Measurements from ENCODE around the gene TWSG1.
"Not testable (repeated sequence)": the region's sequence is repeated elsewhere in the genome, so short reads cannot be mapped to it uniquely, and the experiment has no call there.

Gene TWSG1

DNA sequence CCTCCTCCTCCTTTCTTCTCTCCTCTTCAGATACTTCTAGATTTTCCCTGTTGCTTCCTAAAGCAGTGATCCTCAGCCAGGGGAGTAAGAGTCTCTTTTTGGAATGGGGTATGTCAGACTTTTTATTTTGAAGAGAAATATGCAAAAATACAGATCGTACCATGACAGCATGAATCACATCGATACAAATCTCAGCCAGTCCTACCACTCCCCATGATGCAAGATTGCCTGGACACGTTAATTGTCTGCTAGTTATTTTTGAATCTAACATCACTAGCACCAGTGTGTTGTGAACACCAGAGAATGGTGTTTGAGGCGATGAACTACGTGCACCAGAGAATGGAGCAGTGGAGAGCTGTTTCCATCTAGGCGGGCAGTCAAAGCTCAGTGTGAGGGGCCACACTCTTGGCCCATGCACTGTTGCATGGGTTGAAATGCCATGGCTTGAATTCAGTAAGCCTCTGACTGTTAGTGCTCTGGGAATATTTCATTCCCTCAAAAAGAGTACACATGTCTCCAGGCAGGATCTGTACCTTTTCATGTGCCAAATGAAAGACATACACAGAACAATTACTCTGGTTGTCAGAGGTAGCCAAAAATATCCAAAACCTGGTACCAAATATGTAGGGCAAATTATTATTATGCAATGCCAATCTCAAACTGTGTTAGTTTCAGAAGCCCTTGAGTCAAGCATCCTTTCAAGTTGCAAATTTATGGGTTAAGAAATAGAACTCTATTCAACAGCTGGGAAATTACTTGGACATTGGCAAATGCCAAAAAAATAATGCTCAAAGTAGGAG lies 94.5 kb downstream of the TWSG1 start:
- DNase-seq = no peak

DNA sequence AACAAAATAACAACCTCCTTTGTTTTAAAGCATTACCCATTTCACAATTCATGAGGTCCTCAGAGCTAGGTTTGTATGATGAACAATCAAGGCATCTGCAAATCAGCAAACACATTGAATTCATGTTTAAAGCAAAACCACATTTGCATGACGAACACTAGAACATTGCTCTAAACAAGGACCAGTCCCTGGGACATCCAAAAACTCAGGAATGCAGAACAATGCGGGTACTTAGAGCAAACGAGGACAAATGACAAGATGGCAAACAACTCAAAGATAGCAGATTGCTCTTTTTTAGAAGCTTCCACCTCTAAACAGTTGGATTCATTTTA lies 95.1 kb downstream of the TWSG1 start:
- DNase-seq = no peak

DNA sequence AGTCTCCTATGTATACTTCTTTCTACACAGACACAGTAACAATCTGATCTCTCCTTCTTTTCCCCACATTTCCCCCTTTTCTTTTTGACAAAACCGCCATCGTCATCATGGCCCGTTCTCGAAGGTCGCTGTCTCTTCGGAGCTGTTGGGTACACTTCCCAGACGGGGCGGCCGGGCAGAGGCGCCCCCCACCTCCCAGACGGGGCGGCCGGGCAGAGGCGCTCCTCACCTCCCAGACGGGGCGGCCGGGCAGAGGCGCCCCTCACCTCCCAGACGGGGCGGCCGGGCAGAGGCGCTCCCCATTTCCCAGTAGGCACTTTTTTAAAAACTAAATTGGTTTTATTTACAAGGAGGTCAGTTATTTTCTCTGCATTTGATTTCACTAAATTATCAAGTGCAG lies 95.7 kb downstream of the TWSG1 start:
- DNase-seq = not testable (repeated sequence)

DNA sequence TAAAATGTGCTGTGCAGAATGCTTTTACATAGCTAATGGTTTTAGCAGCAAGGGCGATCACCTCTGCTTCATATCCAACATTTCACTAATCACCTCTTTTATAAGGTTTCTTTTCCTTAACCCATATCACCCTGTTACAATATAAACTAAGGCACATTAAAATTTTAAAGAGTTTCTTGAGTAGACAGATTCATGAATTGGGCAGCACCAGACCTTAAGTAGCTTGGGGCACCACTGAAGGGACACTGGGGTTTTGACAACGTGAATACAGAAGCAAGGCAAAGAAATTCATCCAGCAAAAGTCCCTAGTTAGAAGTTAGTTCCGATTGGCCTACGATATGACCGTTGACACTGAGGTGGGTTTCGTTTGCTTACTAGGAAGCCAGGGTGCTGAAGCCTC lies 96.7 kb downstream of the TWSG1 start:
- no peak for DNase-seq

DNA sequence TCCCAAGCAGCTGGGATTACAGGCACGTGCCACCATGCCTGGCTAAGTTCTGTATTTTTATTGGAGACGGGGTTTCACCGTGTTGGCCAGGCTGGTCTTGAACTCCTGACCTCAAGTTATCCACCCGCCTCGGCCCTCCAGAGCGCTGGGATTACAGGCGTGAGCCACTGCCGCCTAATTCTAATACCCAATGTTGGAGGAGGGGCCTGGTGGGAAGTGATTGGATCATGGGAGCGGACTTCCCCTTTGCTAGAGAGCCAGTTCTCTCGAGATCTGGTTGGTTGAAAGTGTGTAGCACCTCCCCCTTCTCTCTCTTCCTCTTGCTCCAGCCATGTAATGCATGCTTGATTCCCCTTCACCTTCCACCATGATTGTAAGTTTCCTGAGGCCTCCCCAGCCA lies 98.5 kb downstream of the TWSG1 start:
- peak; percentile 66 for DNase-seq

DNA sequence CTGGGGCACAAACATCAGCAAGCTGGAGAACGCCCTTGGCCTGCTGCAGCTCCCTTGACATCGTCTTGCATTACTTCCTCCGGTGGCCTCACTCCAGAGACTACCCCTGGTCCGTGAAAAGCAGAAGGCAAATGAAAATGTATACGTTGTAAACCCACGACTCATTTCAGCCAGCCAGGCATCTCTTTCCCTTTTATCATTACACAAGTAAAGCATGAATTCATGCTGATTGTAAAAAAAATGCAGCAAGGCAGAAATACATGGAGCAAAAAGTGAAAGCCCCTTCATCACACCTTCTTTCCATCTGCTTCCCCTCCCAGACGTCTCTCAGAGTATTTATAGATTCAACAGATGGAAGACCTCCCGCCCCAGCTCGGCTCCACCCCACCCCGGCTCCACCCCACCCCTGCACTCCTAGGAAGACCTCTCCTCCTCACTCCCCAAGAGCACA lies 99.1 kb downstream of the TWSG1 start:
- DNase-seq = peak; percentile 40

DNA sequence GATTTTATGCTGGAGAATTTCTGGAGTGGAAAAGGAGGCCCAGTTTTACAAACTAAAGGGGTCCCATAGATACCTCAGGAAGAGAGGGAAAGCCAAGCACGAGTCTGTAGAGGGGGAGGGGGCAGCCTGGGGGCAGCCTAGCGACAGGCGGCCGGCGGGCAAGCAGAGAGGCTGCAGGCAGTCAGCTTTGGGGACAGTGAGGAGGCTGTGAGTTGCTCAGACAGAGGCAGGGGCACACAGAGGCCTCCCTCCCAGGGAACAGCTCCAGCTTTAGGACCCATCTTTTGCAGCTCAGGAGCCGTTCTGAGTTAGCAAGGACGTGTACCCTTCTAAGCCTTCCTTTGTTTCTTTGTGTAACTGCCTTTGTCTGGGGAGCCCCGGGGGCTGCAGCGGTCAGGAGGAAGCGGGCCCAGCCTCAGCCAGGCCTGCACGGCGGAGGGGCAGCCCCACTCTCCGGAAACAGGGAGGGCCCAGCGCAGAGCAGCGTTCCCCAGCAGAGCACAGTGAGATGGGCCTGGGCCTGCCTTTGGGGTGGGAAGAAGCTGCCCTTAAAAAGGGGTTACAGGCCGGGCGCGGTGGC lies 99.6 kb downstream of the TWSG1 start:
- no peak for DNase-seq

DNA sequence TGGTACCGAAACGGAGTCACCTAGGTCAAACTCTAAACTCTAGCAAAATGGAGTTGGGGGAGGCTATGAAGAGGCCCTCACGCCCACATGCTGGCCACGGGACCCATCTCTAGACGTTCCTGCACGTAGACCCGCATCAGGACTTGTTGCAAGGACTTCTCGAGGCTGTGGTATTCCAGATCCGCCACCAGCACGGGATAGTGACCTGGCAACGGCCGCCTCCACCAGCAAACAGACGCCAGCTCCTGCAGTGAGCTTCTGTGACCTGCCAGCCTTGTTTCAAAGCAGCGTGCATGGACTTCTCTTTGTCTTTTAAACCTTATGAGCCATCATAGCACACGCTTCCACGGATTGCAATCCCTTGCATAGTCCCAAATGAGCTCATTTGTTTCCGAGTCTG lies 100.5 kb downstream of the TWSG1 start:
- DNase-seq = no peak

DNA sequence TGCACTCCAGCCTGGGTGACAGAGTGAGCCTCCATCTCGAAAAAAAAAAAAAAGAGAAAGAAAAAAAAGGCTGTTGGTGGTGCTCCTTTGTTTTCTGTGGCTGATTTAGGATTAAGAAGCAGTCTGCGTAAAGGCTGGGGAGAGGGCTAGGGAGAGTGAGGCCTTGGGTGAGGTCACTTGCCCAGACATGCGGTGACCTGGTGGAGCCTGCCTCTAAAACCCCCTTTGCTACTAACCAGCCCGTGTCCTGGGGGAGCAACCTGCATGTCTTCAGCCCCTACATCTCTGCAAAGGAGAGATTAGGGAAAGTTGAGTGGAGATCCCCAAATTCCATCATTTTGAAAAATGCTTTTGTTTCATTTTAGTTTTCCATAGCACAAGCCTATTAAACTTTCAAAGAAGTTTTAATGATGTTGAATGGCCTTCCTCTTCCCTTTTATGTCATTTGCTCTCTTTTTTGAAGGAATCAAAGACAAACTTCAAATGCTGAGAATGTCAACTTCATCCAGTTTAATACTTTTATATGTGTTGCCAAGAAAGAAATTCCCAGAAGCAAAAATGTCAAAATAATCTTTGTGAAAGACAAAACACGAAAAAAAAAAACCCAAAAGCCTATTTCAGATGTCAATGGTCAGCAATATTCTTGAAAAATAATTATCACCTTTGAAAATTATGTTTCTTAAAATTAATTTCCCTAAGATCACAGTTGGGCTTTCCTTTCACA lies 101.8 kb downstream of the TWSG1 start:
- DNase-seq = no peak

DNA sequence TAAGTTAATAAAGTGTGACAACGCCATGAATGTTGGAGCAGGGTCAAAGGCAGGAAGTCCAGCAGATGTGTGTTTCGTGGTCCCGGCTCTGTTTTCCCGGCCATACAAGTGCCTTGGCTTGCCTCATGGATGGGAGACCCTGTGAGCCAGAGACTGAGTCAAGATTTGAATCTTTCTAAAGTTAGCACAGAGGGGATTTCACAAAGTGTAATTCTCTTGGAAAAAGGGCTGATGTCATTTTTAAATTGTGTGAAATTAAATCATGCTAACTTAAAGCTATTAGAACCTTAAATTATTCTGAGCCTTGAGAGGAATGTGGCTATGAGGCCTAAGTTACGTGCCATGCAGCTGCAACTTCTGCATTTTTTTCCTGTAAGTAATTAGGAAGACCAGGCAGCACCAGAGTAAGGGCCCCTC lies 102.5 kb downstream of the TWSG1 start:
- no peak for DNase-seq

DNA sequence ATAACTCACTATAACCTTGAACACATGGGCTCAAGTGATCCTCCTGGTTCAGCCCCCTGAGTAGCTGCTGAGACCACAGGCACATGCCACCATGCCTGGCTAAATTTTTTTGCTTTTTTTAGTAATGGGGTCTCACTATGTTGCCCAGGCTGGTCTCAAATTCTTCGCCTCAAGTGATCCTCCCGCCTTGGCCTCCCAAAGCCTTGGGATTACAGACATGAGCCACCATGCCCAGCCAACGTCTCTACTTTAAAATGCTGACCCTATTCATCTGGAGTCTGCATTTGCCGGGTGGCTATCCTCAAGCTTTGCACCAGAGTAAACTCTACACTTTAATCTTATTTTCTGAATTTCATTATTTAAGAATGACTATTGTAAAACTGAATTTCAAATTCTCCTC lies 103.1 kb downstream of the TWSG1 start:
- no peak for DNase-seq

DNA sequence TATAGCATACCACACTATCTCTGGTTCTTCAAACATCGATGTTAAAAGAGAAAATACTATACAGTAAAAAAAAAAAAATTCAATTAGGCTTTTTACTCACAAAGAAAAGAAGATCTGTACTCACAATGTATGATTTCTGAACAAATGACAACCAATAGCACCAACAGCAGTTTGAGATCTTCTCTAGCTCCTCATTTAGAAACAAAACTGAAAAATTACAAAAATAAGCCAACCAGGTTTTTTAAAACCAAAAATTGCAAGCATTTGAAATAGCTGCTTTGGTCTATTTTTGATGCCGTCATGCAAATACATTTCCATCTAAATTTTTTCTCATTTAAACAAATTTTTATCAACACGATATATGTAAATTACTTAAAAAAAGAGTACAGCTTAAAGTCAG lies 106.5 kb downstream of the TWSG1 start:
- no peak for DNase-seq

DNA sequence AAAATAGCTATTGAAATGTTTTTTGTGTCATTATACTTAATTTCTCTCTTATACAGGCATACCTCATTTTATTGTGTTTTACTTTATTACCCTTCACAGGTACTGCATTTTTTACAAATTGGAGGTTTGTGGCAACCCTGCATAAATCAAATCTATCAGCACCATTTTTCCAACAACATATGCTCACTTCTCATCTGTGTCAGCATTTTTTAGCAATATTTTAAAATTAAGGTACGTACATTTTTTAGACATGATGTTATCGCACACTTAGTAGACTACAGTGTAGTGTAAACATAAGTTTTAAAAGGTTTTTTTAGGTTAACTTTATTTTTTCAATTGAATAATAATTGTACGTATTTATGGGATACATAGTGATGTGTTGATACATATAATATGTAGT lies 110.0 kb downstream of the TWSG1 start:
- DNase-seq = no peak

DNA sequence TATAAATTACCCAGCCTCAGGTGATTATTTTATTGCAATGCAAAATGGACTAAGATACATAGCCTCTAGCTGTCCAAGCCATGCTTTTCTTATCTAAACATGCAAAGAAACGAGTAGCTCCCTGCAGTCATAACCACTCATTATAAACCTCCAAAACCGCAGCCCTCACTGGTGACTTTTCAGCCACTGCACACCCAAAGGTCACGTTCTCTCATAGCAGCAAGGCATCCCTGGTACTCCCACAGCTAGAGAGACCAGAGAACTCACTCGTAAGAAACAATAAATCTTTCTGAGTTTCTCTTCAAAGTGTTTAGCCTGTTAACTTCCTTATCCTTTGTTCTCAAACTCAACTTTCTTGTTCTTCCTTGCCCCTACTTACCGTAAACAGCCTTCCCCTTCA lies 112.3 kb downstream of the TWSG1 start:
- DNase-seq = no peak

DNA sequence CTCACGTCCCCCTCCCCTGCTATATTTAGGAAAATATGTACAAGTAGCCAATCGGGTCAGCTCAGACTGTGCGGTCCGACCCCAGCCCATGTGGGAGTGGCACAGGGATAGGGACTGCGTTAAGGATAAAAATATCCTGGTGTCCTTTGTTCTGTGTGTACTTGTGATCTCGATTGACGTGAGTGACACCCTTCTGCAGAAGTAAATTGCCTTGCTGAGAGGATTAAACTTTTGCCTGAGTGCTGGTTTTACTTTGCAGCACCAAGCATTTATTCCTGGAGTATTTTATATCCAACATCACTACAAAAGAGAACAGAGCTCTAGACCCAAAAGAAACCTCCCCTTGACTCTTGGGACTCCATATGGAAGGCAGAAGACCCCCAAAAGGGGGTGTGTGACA lies 112.8 kb downstream of the TWSG1 start:
- no peak for DNase-seq

DNA sequence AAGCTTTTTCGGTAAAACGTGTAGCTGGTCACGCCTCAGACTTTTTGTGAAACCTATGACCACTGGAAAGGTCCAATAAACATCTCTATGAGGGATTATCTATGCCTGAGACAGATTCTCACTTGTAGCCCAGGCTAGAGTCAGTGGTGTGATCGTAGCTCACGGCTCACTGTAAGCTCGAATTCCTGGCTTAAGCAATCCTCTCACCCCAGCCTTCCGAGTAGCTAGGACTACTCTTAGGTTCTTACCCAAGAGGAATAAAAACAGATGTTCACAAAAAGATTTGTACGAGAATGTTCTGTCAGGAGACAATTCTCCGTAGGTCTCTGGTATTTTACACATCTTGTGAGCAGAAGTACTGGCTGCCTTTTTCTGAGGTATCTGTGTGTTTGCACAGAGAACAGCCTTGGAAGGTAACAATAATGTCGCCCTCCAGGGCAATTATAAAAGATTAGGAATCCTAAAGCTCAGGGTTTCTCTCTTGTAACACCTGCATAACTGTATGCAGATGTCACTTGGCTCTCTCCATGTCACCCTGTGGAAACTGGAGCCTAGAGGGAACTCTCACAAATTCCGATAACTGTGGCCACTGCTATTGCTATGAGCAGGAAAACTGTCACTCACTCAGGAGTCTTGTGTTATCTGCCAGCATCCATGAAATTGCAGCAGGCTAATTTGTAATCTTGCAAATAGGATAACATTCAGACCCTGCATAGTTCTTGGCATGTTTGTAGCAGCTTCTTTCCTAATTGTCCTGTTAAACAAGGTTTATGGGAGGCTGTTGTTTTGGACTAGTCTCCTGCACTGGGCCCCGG lies 115.2 kb downstream of the TWSG1 start:
- no peak for DNase-seq

DNA sequence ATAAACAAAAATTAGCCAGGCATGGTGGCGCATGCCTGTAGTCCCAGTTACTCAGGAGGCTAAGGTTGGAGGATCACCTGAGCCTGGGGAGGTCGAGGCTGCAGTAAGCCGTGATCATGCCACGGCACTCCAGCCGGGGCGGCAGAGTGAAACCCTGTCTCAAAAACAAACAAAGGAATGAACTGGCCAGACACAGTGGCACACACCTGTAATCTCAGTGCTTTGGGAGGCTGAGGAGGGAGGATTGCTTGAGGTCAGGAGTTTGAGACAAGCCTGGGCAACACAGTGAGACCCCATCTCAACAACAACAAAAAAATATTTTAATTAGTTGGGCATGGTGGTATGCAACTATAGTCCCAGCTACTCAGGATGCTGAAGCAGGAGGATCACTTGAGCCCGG lies 116.3 kb downstream of the TWSG1 start:
- DNase-seq = not testable (repeated sequence)

Measured in MV-4-11 (cell line).